NOMO-1 (cell line): ENCODE data around the gene ZNRF1.
"Not testable (repeated sequence)": the region's sequence is repeated elsewhere in the genome, so short reads cannot be mapped to it uniquely, and the experiment has no call there.

Experiments
- DNase-seq, 2 experiments: peaks; one replicate each; lab custom pipeline; 2025; ENCODE audit not compliant: unreplicated experiment in 2 of 2; lab: John Stamatoyannopoulos, UW

The ZNRF1 gene

DNA sequence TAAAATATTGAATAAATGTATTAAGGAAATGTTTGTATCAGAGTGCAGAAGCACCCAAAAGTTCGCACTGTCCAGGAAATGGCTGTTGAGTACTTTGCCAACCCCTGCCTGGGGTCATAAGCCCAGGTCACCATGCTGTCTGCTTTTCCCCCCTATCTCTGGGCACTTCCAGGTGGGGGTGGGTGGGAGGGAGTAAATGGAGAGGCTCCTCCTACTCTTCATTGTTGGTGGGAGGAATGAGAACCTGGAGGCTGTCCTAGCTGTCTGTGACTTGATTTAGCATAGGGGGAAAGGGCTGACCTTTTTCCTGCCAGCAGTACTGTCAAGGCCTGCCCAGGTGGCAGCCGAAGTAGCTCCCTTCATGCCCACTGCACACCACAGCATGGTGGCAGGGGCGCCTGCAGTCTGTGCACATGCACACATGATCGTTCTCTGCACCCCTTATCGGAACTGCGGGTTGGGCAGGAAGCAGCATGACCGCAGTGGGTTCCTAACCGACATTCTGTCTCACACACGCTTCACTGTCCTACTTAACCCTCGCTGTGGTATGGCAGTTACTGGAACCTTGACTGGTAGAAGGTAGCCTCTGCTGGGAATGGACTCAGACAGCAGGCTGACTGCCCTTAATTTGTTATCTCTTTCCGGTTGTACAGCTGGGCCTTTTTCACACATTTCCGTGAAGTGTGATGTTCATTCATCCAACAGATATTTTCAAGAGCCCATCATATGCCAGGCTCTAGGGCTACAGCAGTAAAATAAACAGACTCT is 76.3 kb downstream of the ZNRF1 start:
- DNase-seq, result peak; percentile 93 to 94

DNA sequence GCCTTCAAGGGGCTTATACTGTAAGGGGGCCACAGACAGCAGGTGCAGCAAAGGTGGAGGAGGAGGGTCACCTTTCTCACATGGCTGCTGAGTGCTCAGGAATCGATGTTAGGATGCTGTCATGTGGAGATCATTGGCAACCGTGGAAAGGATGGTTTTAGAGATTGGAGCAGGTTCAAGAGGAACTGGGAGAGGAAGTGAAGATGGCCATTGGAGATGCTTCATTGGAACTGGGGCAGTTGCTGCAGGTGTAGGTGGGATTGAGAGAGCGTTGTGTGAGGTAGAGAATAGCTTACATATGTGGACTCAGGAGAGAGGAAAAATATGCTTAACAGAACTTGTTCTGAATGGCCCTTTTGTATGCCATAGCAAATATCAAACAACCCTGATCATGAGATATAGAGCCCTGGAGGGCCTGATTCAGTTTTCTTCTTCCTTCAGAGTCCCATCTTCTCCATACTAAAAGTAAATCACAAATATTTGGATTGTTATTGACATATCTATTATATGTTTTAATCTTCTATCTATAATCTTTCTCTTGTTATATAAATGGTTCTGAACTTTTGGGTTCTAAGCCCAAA is 77.0 kb downstream of the ZNRF1 start:
- peak in 1 of 2 experiments; percentile 30 for DNase-seq

DNA sequence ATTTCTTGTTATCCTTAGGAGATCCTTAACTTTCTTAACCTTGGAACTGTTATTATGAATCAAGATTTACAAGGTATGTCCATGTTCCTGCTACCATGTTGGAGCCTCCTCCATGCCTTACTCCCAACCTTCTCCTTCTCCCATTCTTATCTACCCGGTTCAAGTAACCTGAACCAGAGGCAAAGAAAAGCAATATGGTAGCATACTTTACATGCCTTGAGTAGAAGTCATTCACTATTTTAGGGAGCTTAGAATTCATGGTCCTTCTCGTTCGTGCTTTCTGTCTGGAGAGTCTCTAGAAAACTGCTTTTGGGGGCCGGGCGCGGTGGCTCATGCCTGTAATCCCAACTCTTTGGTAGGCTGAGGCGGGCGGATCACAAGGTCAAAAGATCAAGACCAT is 80.1 kb downstream of the ZNRF1 start:
- no peak for DNase-seq

- DNase-seq, result no peak
These were observed 80.6 kb downstream of the ZNRF1 start for GRCh38 chr16:75079346-75079926.

DNA sequence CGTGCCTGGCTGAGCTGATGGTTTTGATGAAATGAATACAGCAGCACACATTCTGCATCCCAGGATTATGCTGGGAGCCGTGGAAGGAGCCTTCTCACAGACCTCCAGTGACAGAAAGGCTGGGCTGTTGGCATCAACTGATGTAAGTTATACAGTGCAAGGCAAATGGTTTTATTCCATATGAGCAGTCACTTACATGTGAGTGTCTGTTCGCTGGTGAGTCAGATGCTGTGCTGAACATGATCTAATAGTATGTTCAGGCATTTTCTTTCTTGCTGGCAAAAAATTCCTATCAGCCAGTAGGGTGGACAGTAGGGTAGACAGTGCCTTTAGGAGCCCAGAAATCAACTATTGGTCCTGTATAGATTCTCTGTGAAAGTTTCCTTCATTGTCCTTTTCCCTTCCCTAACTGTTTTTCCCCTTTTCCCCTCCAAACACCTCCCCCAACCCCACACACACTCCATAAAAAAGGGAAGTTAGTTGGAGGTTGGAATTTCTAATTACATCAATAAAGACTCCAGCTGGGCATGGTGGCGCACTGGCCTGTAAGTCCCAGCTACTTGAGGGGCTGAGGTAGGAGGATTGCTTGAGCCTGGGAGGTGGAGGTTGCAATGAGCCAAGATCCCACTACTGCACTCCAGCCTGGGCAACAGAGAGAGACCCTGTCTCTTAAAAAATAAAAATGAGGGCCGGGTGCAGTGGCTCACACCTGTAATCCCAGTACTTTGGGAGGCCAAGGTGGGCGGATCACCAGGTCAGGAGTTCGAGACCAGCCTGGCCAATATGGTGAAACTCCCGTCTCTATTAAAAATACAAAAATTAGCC is 81.6 kb downstream of the ZNRF1 start:
- DNase-seq, result no peak

GRCh38 chr16:75081179-75081859 is 82.5 kb downstream of the ZNRF1 start:
- no peak for DNase-seq

DNA sequence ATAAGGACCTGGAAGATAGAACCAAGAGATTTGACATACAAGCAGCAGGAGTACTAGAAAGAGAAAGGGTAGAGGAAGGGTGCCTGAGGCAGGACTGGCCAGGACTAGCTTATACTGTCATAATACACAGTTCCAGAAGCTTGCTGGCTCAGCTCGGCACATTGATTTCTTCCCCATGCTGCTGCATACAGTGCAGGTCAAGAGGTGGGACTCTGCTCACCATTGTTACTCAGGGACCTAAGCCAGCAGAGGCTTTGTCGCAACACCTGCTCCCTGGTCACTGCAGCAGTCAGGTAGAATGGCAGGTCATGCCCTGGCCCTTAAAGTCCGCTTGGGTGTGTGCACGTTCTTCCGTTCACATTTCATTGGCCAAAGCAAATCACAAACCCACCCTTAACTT is 85.0 kb downstream of the ZNRF1 start:
- no peak for DNase-seq

DNA sequence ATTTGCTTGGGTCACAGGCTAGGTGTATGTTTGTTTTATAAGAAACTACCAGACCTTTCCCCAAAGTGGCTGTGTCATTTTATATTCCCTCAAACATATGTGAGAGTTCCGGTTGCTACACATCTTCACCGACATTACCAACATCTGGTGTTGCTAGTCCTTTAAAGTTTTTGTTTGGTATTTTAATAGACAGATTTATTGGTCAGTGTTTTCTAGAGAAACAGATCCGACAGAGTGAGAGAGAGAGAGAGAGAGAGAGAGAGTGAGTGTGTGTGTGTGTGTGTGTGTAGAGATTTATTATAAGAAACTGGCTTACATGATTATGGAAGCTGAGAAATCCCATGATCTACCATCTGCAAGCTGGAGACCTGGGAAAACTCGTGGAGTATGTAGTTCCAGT is 86.7 kb downstream of the ZNRF1 start:
- DNase-seq, result no peak

DNA sequence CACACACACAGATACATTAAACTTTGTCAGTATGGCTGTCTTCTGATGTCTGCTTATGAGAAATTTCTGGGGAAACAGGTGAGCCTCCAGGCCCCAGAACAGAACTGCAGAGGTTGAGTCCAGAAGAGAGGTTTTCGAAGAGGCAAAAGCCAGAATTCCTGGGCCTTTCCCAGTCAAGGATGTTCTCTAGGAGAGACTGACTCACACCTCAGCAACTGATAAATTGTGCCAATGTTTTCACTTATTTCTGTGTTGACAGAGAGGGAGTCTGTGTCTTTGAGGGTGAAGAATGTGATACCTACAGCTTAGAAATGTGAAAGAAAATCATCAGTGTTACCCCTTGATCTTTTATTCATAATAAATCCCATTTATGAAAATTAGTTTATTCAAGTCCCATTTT is 87.5 kb downstream of the ZNRF1 start:
- DNase-seq, result no peak

- no peak for DNase-seq
These were observed 88.0 kb downstream of the ZNRF1 start for GRCh38 chr16:75086688-75087374.

DNA sequence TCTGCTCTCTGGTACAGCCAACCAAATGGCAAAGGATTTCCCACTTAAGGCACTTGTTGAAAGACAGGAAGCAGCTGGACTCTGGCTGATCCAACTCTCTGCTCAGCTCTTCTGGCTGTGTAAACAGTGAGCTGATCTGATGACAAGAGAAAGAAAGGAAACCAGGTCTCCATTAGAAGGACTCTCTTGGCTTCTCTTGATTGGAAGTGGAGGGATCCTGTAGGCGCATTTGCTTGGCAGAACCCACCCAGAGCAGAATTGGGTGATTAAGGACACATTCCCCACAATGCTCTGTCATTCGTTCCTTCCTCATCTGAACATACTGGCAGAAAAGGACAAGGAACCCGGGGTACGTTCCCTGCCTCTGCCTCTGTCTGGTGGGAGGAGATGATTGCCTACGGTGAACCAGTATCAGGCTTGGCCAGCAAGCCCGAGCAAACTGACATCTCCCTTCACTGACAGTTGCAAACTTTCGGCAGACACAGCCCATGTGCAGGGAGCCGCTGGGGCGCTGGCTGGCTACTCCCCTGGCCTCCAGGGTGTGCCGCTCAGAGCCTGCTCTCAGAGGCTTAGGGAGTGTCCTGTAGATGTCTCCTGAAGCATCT is 88.7 kb downstream of the ZNRF1 start:
- no peak for DNase-seq

GRCh38 chr16:75088216-75088615 is 89.4 kb downstream of the ZNRF1 start:
- no peak for DNase-seq

- no peak for DNase-seq
These were observed 90.1 kb downstream of the ZNRF1 start for GRCh38 chr16:75088934-75089333.

DNA sequence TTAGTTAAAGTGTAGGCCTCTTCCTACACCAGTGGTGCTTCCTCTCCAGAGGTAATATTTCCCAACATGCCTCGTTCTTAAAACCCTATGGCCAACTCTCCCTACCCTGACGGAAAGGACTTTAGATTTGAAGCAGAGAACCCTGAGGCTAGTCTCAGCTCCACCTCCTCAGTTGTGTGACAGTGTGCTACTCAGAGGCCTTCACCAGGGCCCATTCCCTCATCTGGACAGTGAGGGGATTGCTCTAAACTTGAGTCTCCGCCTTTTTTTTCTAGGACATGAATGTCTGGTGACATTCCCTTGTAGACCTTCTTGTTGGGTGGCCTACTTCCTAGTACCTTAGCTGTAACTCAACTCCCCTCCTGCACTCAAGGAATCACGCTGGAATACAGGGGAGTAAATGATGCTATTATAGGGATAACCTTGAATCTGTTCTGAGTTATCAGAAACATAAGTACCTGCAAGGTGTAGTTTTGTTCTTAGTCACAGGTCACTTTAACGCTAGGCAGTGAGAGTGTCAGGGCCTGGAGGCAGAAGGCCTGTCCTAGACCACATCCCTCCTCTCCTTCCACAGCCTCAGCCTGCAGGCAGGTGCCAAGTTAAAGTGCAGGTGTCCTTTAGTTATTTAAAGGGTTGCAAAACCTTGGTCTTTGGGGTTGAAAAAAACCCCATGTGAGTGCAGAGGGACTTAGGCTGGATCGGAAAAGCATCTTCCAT is 90.8 kb downstream of the ZNRF1 start:
- DNase-seq, result no peak

- DNase-seq, result not testable (repeated sequence)
These were observed 92.1 kb downstream of the ZNRF1 start for GRCh38 chr16:75090899-75091298.

DNA sequence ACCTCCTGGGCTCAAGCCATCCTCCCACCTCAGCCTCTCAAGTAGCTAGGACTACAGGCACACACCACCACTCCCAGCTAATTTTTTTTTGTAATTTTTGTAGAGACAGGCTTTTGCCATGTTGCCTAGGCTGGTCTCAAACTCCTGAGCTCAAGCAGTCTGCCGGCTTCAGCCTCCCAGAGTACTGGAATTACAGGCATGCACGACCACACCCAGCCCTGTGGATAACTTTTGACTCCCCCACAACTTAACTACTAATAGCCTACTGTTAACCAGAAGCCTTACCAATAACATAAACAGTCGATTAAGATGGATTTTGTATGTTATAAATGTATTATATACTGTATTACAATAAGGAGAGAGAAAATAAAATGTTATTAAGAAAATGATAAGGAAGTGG is 92.8 kb downstream of the ZNRF1 start:
- not testable (repeated sequence) for DNase-seq

GRCh38 chr16:75092777-75093176 is 94.0 kb downstream of the ZNRF1 start:
- DNase-seq, result no peak

DNA sequence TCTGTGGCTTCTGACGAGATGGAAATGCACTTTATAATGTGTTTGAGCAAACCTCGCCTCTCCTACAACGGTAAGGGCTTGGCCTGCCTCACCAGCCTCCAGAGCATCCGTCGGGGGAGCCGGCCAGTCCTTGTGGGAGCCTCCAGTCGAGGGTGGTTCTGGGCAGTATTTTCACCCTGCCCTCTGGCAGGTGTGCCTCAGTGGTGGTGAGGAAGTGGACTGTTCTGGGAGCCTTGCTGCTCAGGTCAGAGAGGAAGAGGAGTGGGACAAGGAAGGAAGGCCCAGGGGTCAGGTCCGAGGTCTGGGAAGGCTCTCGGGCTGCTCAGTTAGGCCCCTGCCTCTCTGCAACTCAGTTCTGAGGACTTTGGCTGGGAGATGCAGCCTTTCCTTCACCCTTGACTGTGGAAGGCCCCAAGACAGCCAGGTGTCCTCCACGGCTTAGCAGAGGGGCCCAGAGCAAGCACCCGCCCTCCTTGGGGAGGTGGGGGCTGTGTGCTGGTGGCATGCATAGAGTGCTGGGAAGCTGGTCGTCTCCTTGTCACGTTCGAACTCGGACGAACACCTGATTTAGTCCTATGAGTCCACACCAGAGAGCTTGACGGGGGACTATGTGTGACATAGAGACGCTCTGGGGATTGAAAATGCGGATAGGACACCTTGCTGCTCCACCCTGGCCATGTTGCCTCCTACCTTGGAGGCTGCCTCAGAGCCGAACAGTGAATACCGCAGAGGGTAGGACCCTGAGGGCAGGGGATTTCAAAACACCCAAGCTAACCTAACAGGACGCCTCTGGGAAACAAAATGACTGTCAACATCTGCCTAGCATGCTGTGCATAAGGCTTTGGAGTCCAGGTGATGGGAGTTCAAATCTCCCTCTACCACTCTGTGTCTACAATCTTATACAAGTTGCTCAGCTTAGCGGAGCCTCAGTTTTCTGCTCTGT is 95.0 kb downstream of the ZNRF1 start:
- no peak for DNase-seq
